Ectodermal cell (in vitro differentiated cells): ENCODE results near the gene DIAPH2.

Source experiments
- H3K27ac ChIP-seq: 2 replicates; pipeline ENCODE4 v1.7.0; 2013; ENCODE audit warnings: mild to moderate bottlenecking, low read depth, low read length; ENCODE audit not compliant: insufficient read depth, poor library complexity, severe bottlenecking
- H3K27me3 ChIP-seq: 2 replicates; pipeline ENCODE4 v1.7.0; 2013; ENCODE audit warnings: mild to moderate bottlenecking, low read length; ENCODE audit not compliant: insufficient read depth, control insufficient read depth, poor library complexity, severe bottlenecking
- H3K36me3 ChIP-seq: one replicate; pipeline ENCODE4 v1.7.0; 2013; ENCODE audit warnings: low read length; ENCODE audit not compliant: control insufficient read depth, insufficient read depth
- H3K4me1 ChIP-seq: one replicate; pipeline ENCODE4 v1.7.0; 2013; ENCODE audit warnings: low read length; ENCODE audit not compliant: control insufficient read depth, insufficient read depth
- H3K4me3 ChIP-seq: 2 replicates; pipeline ENCODE4 v1.7.0; 2013; ENCODE audit warnings: low read depth, low read length, control low read depth; ENCODE audit not compliant: insufficient read depth
- H3K9me3 ChIP-seq: 2 replicates; pipeline ENCODE4 v1.7.0; 2013; ENCODE audit warnings: mild to moderate bottlenecking, low read length, moderate library complexity; ENCODE audit not compliant: control insufficient read depth
- WGBS, 2 experiments: methylation state at CpG; one replicate each; pipeline ENCODE4 v1.1.7; 2013; ENCODE audit warnings: missing lambda C conversion rate in 2 of 2; 5-methylcytosine and 5-hydroxymethylcytosine counted together

Gene DIAPH2

GRCh38 chrX:97011540-97011939, 326.9 kb downstream of the DIAPH2 start:
- H3K27me3 ChIP-seq = no peaks in the 10 kb centered on the region
- H3K4me1 ChIP-seq = no peaks in the 10 kb centered on the region

GRCh38 chrX:97016106-97016505, 331.5 kb downstream of the DIAPH2 start:
- 90 to 100% methylated on average over 1 of the region's 2 CpGs for WGBS, 2 experiments
- H3K27me3 ChIP-seq = no peaks in the 10 kb centered on the region
- H3K36me3 ChIP-seq = no peaks in the 10 kb centered on the region
- no peak overlapping the region for H3K4me3 ChIP-seq
- no peaks in the 10 kb centered on the region for H3K9me3 ChIP-seq
- no peak overlapping the region for H3K27ac ChIP-seq
- H3K4me1 ChIP-seq = no peaks in the 10 kb centered on the region

More at GRCh38 chrX:97011540-97011939, 326.9 kb downstream of the DIAPH2 start:
- H3K27ac ChIP-seq = no peak overlapping the region
- 93 to 98% methylated on average over 6 of the region's 6 CpGs for WGBS, 2 experiments
- no peaks in the 10 kb centered on the region for H3K9me3 ChIP-seq
- no peak overlapping the region for H3K4me3 ChIP-seq
- H3K36me3 ChIP-seq = no peaks in the 10 kb centered on the region

GRCh38 chrX:97021680-97022079, 337.0 kb downstream of the DIAPH2 start:
- Histone ChIP-seq H3K4me1 (no peaks in the 10 kb centered on the region), H3K4me3 (no peak overlapping the region), H3K27ac (no peak overlapping the region), H3K27me3 (no peaks in the 10 kb centered on the region), H3K36me3 (no peaks in the 10 kb centered on the region), H3K9me3 (no peaks in the 10 kb centered on the region)
- WGBS, 2 experiments = 100% methylated on average over 2 of the region's 3 CpGs; no CpG with 5 or more reads in 1 of the 2 experiments

GRCh38 chrX:97026406-97026805, 341.8 kb downstream of the DIAPH2 start:
- Histone ChIP-seq H3K27me3 (no peaks in the 10 kb centered on the region), H3K27ac (no peak overlapping the region)

GRCh38 chrX:97027384-97027922, 342.8 kb downstream of the DIAPH2 start:
- WGBS, 2 experiments = 2 to 4% methylated on average over 4 to 6 of the region's 6 CpGs
- no peaks in the 10 kb centered on the region for H3K4me1 ChIP-seq
- no peaks in the 10 kb centered on the region for H3K27me3 ChIP-seq
- H3K9me3 ChIP-seq = no peaks in the 10 kb centered on the region
- peak overlapping the region; percentile 77 for H3K27ac ChIP-seq
- H3K36me3 ChIP-seq = no peaks in the 10 kb centered on the region
- H3K4me3 ChIP-seq = no peak overlapping the region

More at GRCh38 chrX:97026406-97026805, 341.8 kb downstream of the DIAPH2 start:
- H3K36me3 ChIP-seq = no peaks in the 10 kb centered on the region
- H3K4me1 ChIP-seq = no peaks in the 10 kb centered on the region
- WGBS, 2 experiments = 14 to 34% methylated on average over 1 to 2 of the region's 2 CpGs
- no peaks in the 10 kb centered on the region for H3K9me3 ChIP-seq
- H3K4me3 ChIP-seq = no peak overlapping the region

GRCh38 chrX:97030463-97030862, 345.8 kb downstream of the DIAPH2 start:
- Histone ChIP-seq H3K4me3 (no peak overlapping the region), H3K36me3 (no peaks in the 10 kb centered on the region), H3K9me3 (no peaks in the 10 kb centered on the region), H3K27me3 (no peaks in the 10 kb centered on the region), H3K4me1 (no peaks in the 10 kb centered on the region), H3K27ac (no peak overlapping the region)
- no CpG with 5 or more reads among the region's 2 CpGs for WGBS, 2 experiments

- Histone ChIP-seq H3K27ac (no peak overlapping the region), H3K4me1 (no peaks in the 10 kb centered on the region), H3K36me3 (no peaks in the 10 kb centered on the region), H3K4me3 (no peak overlapping the region), H3K9me3 (no peaks in the 10 kb centered on the region), H3K27me3 (no peaks in the 10 kb centered on the region)
- WGBS, 2 experiments = 60 to 94% methylated on average over 1 of the region's 1 CpG
Measured at GRCh38 chrX:97030947-97031346, 346.3 kb downstream of the DIAPH2 start.

GRCh38 chrX:97039363-97040029, 354.9 kb downstream of the DIAPH2 start:
- Histone ChIP-seq H3K36me3 (no peaks in the 10 kb centered on the region), H3K4me1 (no peaks in the 10 kb centered on the region), H3K27me3 (no peaks in the 10 kb centered on the region), H3K9me3 (no peaks in the 10 kb centered on the region), H3K4me3 (no peak overlapping the region), H3K27ac (no peak overlapping the region)
- 88 to 95% methylated on average over 3 to 4 of the region's 4 CpGs for WGBS, 2 experiments

GRCh38 chrX:97045470-97045869, 360.8 kb downstream of the DIAPH2 start:
- WGBS, 2 experiments = 95 to 97% methylated on average over 1 of the region's 1 CpG
- Histone ChIP-seq H3K4me3 (no peak overlapping the region), H3K27ac (no peak overlapping the region), H3K4me1 (no peaks in the 10 kb centered on the region), H3K27me3 (no peaks in the 10 kb centered on the region), H3K9me3 (no peaks in the 10 kb centered on the region), H3K36me3 (no peaks in the 10 kb centered on the region)

- WGBS, 2 experiments = 95 to 98% methylated on average over 3 of the region's 3 CpGs
- Histone ChIP-seq H3K4me3 (no peak overlapping the region), H3K4me1 (no peaks in the 10 kb centered on the region), H3K27ac (no peak overlapping the region), H3K36me3 (no peaks in the 10 kb centered on the region), H3K9me3 (no peaks in the 10 kb centered on the region), H3K27me3 (no peaks in the 10 kb centered on the region)
Measured at GRCh38 chrX:97046867-97047266, 362.2 kb downstream of the DIAPH2 start.
